OCI-LY1 (cell line): Measurements from ENCODE around the gene BTNL9.
"Not testable (repeated sequence)": the region's sequence is repeated elsewhere in the genome, so short reads cannot be mapped to it uniquely, and the experiment has no call there.

Experiments used
- H2AFZ ChIP-seq: fragments of 200-600 bp; sonication (generic), shearing (Covaris generic); 2 replicates; pipeline ENCODE4 v1.6.0; 2014; ENCODE audit warnings: antibody characterized with exemption, mild to moderate bottlenecking, low read length
- H3F3A ChIP-seq: fragments of 200-600 bp; sonication (generic), shearing (Covaris generic); 2 replicates; pipeline ENCODE4 v1.6.0; 2014; ENCODE audit warnings: mild to moderate bottlenecking, antibody characterized with exemption, low read length, moderate library complexity; ENCODE audit not compliant: insufficient read depth
- H3K27ac ChIP-seq: fragments of 200-600 bp; sonication (generic); 2 replicates; pipeline ENCODE4 v1.5.1; 2014; ENCODE audit warnings: low read length, mixed run types, mild to moderate bottlenecking, low read depth; ENCODE audit not compliant: poor library complexity, severe bottlenecking
- H3K27me3 ChIP-seq: fragments of 200-600 bp; sonication (generic); 2 replicates; pipeline ENCODE4 v1.6.0; 2014; ENCODE audit warnings: antibody characterized with exemption, mild to moderate bottlenecking, low read length, moderate library complexity; ENCODE audit not compliant: insufficient read depth
- H3K36me3 ChIP-seq: fragments of 200-600 bp; sonication (generic); 2 replicates; pipeline ENCODE4 v1.6.1; 2014; ENCODE audit warnings: mild to moderate bottlenecking, antibody characterized with exemption, low read length, moderate library complexity, mixed read lengths; ENCODE audit not compliant: insufficient read depth
- H3K4me1 ChIP-seq: fragments of 200-600 bp; sonication (generic); 2 replicates; pipeline ENCODE4 v1.5.1; 2014; ENCODE audit warnings: mild to moderate bottlenecking, low read length, moderate library complexity; ENCODE audit not compliant: insufficient read depth, severe bottlenecking
- H3K4me2 ChIP-seq: fragments of 200-600 bp; sonication (generic), shearing (Covaris generic); 2 replicates; pipeline ENCODE4 v1.6.1; 2014; ENCODE audit warnings: low read length
- H3K4me3 ChIP-seq: fragments of 200-600 bp; sonication (generic); 2 replicates; pipeline ENCODE4 v1.5.1; 2014; ENCODE audit warnings: low read length, low read depth, mild to moderate bottlenecking, mixed read lengths; ENCODE audit not compliant: poor library complexity, severe bottlenecking
- H3K79me2 ChIP-seq: fragments of 200-600 bp; shearing (Covaris generic); 2 replicates; pipeline ENCODE4 v1.6.1; 2016; ENCODE audit warnings: mixed run types, low read length, mixed read lengths; ENCODE audit not compliant: insufficient read depth
- H3K9ac ChIP-seq: fragments of 200-600 bp; sonication (generic), shearing (Covaris generic); 2 replicates; pipeline ENCODE4 v1.6.1; 2014; ENCODE audit warnings: mild to moderate bottlenecking, low read length, mixed read lengths
- H3K9me2 ChIP-seq: fragments of 200-600 bp; sonication (generic), shearing (Covaris generic); 2 replicates; pipeline ENCODE4 v1.6.1; 2014; ENCODE audit warnings: low read depth, mild to moderate bottlenecking, low read length, mixed read lengths
- H3K9me3 ChIP-seq: fragments of 200-600 bp; shearing (Covaris generic); 2 replicates; pipeline ENCODE4 v1.6.1; 2014; ENCODE audit warnings: low read length, mixed read lengths
- H4K20me1 ChIP-seq: fragments of 200-600 bp; sonication (generic), shearing (Covaris generic); 2 replicates; pipeline ENCODE4 v1.6.0; 2016; ENCODE audit warnings: mild to moderate bottlenecking, low read length; ENCODE audit not compliant: insufficient read depth
- CTCF ChIP-seq: fragments of 200-600 bp; sonication (generic), shearing (Covaris generic); IDR thresholded peaks from 2 replicates; pipeline ENCODE4 v1.5.1; 2017; ENCODE audit warnings: mild to moderate bottlenecking, antibody characterized with exemption, low read length, moderate library complexity, mixed read lengths
- EZH2 ChIP-seq: fragments of 200-600 bp; sonication (generic), shearing (Covaris generic); IDR thresholded peaks from 2 replicates; pipeline ENCODE4 v1.8.0; 2017; ENCODE audit warnings: borderline replicate concordance, mixed run types, mild to moderate bottlenecking, antibody characterized with exemption, low read length, moderate library complexity, mixed read lengths

The BTNL9 gene

GRCh38 chr5:181100121-181100875 lies 60.2 kb downstream of the BTNL9 start:
- Histone ChIP-seq H3K27me3 (no peaks in the 10 kb centered on the region), H4K20me1 (no peaks in the 10 kb centered on the region), H2AFZ (no peak overlapping the region), H3K79me2 (no peaks in the 10 kb centered on the region), H3K27ac (no peak overlapping the region), H3K4me2 (no peak overlapping the region), H3K4me3 (no peak overlapping the region), H3K9me3 (no peaks in the 10 kb centered on the region), H3K36me3 (no peaks in the 10 kb centered on the region), H3F3A (no peaks in the 10 kb centered on the region), H3K9me2 (no peaks in the 10 kb centered on the region), H3K9ac (no peak overlapping the region), H3K4me1 (no peaks in the 10 kb centered on the region)
- TF ChIP-seq CTCF (no peak), EZH2 (no peak)

- not testable (repeated sequence) for H3K4me3 ChIP-seq, H4K20me1 ChIP-seq, H3K9me2 ChIP-seq, H3K79me2 ChIP-seq, H3K4me1 ChIP-seq, H3F3A ChIP-seq, H3K36me3 ChIP-seq, H3K9ac ChIP-seq, H3K4me2 ChIP-seq, H3K27ac ChIP-seq, H2AFZ ChIP-seq, H3K9me3 ChIP-seq, H3K27me3 ChIP-seq
These were observed 61.1 kb downstream of the BTNL9 start for GRCh38 chr5:181101030-181101641.

GRCh38 chr5:181101930-181102674 lies 62.0 kb downstream of the BTNL9 start:
- not testable (repeated sequence) for H3K79me2 ChIP-seq, H4K20me1 ChIP-seq

GRCh38 chr5:181104259-181104568 lies 64.1 kb downstream of the BTNL9 start:
- H3K79me2 ChIP-seq, H3K9me3 ChIP-seq, H3K36me3 ChIP-seq, H3K4me3 ChIP-seq, H2AFZ ChIP-seq, H3F3A ChIP-seq, H3K27me3 ChIP-seq, H3K4me1 ChIP-seq, H4K20me1 ChIP-seq, H3K9ac ChIP-seq, H3K27ac ChIP-seq, H3K9me2 ChIP-seq, H3K4me2 ChIP-seq: not testable (repeated sequence)

More at GRCh38 chr5:181101930-181102674, 62.0 kb downstream of the BTNL9 start:
- not testable (repeated sequence) for H3F3A ChIP-seq, H3K9me2 ChIP-seq, H2AFZ ChIP-seq, H3K4me3 ChIP-seq, H3K9ac ChIP-seq, H3K9me3 ChIP-seq, H3K36me3 ChIP-seq, H3K4me2 ChIP-seq, H3K27me3 ChIP-seq, H3K4me1 ChIP-seq, H3K27ac ChIP-seq

GRCh38 chr5:181104606-181105390 lies 64.7 kb downstream of the BTNL9 start:
- H3F3A ChIP-seq, H3K4me2 ChIP-seq, H3K27me3 ChIP-seq, H3K79me2 ChIP-seq, H3K9me3 ChIP-seq, H3K36me3 ChIP-seq, H4K20me1 ChIP-seq, H3K27ac ChIP-seq, H2AFZ ChIP-seq, H3K9me2 ChIP-seq, H3K9ac ChIP-seq, H3K4me3 ChIP-seq, H3K4me1 ChIP-seq: not testable (repeated sequence)
